Measurements from ENCODE around the gene PPP3CB.

DNA sequence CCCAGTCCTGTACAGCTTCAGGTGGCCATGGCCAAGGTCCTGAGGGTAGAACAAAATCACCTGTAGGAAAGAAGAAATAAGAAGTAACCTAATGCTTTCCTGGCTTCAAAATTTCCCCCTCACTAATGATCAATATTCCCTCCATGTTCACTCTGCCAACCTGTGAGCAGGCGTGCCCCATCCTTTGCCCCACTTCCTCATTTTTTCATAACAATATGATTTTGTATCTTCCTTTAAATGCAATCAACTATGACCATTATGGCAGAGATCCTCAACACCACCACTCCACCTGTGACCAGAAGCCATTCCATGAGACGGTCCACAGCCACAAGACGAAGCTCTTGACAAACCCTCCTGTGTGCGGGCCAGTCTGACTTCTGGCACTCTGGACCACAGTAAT lies 69.5 kb downstream of the PPP3CB start:
- TF ChIP-seq GATA1 (IDR thresholded peaks at IDR 0.05; ENCODE audit: low read depth, low read length) (no peak), POLR2A (IDR thresholded peaks at IDR 0.05; ENCODE audit: low read length) (no peak)
